B cell (primary cell): Measurements from ENCODE around the gene GPC5. TPM values are rescaled to one million over a fixed set of nuclear protein-coding genes. Genes with fewer than 3 reads are reported as not detected.

Source experiments
- ATAC-seq: fragments of 200-7000 bp; cut with Tn5 transposase; one replicate; pipeline ENCODE4 v1.10.0; 2021; ENCODE audit warnings: low read depth, mild to moderate bottlenecking, moderate number of reproducible peaks, moderate library complexity
- CTCF ChIA-PET: fragments of 350-600 bp; sonication (Branson Sonifier 250); formaldehyde crosslinking; loops from one replicate; lab custom pipeline; 2021; ENCODE audit warnings: antibody characterized with exemption, inconsistent platforms; lab: Charles Lee
- POLR2A ChIA-PET: fragments of 350-600 bp; sonication (Branson Sonifier 250); formaldehyde crosslinking; loops from one replicate; lab custom pipeline; 2021; ENCODE audit warnings: antibody characterized with exemption; lab: Charles Lee
- DNase-seq: peaks from one replicate; pipeline ENCODE4 v3.0.0; 2013
- H2AFZ ChIP-seq: 2 replicates; pipeline ENCODE4 v1.6.1; 2012; ENCODE audit warnings: mild to moderate bottlenecking, low read depth, low read length; ENCODE audit not compliant: insufficient read depth, poor library complexity, severe bottlenecking
- H3K27ac ChIP-seq, 2 donors: 1 replicate in 1 of 2; 2 replicates in 1 of 2; pipeline ENCODE4 v1.5.1; 2012 to 2013; ENCODE audit warnings: low read length in 2 of 2, mild to moderate bottlenecking in 2 of 2, moderate library complexity in 1 of 2
- H3K27me3 ChIP-seq, 4 experiments: fragments of 200-600 bp in 1 of 4; sonication (generic) in 1 of 4; replicated peaks in 1 of 4; 1 replicate in 2 of 4; 2 replicates in 2 of 4; pipeline versions ENCODE4 v1.6.1 to v1.7.0; 2013 to 2016; ENCODE audit warnings: low read length in 3 of 4, mild to moderate bottlenecking in 2 of 4, mixed read lengths in 1 of 4, moderate library complexity in 1 of 4; ENCODE audit not compliant: insufficient read depth in 4 of 4, control insufficient read depth in 3 of 4; ENCODE audit errors: control extremely low read depth in 1 of 4
- H3K36me3 ChIP-seq, 2 experiments: replicated peaks in 1 of 2; 1 replicate in 1 of 2; 2 replicates in 1 of 2; pipeline versions ENCODE4 v1.6.1 to v1.7.1; 2013; ENCODE audit warnings: low read length in 1 of 2; ENCODE audit not compliant: insufficient read depth in 2 of 2, control insufficient read depth in 1 of 2; ENCODE audit errors: control extremely low read depth in 1 of 2, extremely low read depth in 1 of 2
- H3K4me1 ChIP-seq, 2 donors: fragments of 200-600 bp in 1 of 2; sonication (generic) in 1 of 2; 1 replicate in 1 of 2; 2 replicates in 1 of 2; pipeline versions ENCODE4 v1.5.1 to v1.6.1; 2013 to 2017; ENCODE audit warnings: low read length in 2 of 2; ENCODE audit not compliant: control insufficient read depth in 2 of 2, insufficient read depth in 2 of 2
- H3K4me2 ChIP-seq: replicated peaks from 2 replicates; pipeline ENCODE3; 2012; ENCODE audit warnings: mild to moderate bottlenecking, low read depth, low read length; ENCODE audit not compliant: poor library complexity, severe bottlenecking
- H3K4me3 ChIP-seq, 5 experiments: fragments of 200-600 bp in 1 of 5; sonication (generic) in 1 of 5; 1 replicate in 3 of 5; 2 replicates in 2 of 5; pipeline versions ENCODE4 v1.5.1 to v1.7.0; 2011 to 2016; ENCODE audit warnings: low read length in 4 of 5, mild to moderate bottlenecking in 4 of 5, low read depth in 2 of 5, control low read depth in 1 of 5, moderate library complexity in 1 of 5; ENCODE audit not compliant: insufficient read depth in 1 of 5; ENCODE audit errors: control extremely low read depth in 1 of 5, extremely low read depth in 1 of 5
- H3K79me2 ChIP-seq: fragments of 200-600 bp; sonication (generic); one replicate; pipeline ENCODE4 v1.6.0; 2016; ENCODE audit warnings: low read length; ENCODE audit not compliant: control insufficient read depth, insufficient read depth
- H3K9ac ChIP-seq: fragments of 200-600 bp; sonication (generic); 2 replicates; pipeline ENCODE4 v1.6.1; 2017; ENCODE audit warnings: mild to moderate bottlenecking, low read length, moderate library complexity
- H3K9me3 ChIP-seq, 3 donors: one replicate each; pipeline versions ENCODE4 v1.6.1 to v1.7.1; 2013; ENCODE audit warnings: low read length in 2 of 3; ENCODE audit not compliant: control insufficient read depth in 2 of 3, insufficient read depth in 1 of 3; ENCODE audit errors: control extremely low read depth in 1 of 3
- H4K20me1 ChIP-seq: 2 replicates; pipeline ENCODE4 v1.6.0; 2012; ENCODE audit warnings: mild to moderate bottlenecking, low read length; ENCODE audit not compliant: insufficient read depth, control insufficient read depth, poor library complexity, severe bottlenecking
- H3K27ac Mint-ChIP-seq: one replicate; pipeline ENCODE4 v1.8.0; 2021; ENCODE audit warnings: mixed read lengths
- H3K27me3 Mint-ChIP-seq: one replicate; pipeline ENCODE4 v1.8.0; 2021; ENCODE audit warnings: mixed read lengths
- H3K4me1 Mint-ChIP-seq: one replicate; pipeline ENCODE4 v1.8.0; 2021; ENCODE audit warnings: mixed read lengths
- H3K4me3 Mint-ChIP-seq: one replicate; pipeline ENCODE4 v1.8.0; 2021; ENCODE audit warnings: mixed read lengths
- H3K9me3 Mint-ChIP-seq: one replicate; pipeline ENCODE4 v1.8.0; 2022; ENCODE audit warnings: mixed read lengths; ENCODE audit not compliant: insufficient read depth
- CTCF ChIP-seq: fragments of 200-600 bp; IDR thresholded peaks from one replicate; pipeline ENCODE4 v1.8.0; 2022; ENCODE audit warnings: antibody characterized with exemption, mild to moderate bottlenecking
- EZH2 ChIP-seq: IDR thresholded peaks from 2 replicates; pipeline ENCODE4 v1.6.1; 2012; ENCODE audit warnings: borderline replicate concordance, low read depth, mild to moderate bottlenecking, moderate library complexity, low read length; ENCODE audit not compliant: insufficient read depth, poor library complexity, severe bottlenecking
- WGBS: methylation state at CpG from one replicate; pipeline ENCODE4 v1.1.5; 2013; ENCODE audit warnings: missing lambda C conversion rate; ENCODE audit not compliant: insufficient coverage; 5-methylcytosine and 5-hydroxymethylcytosine counted together
- intact Hi-C: fragments of 100-400 bp; cut with micrococcal nuclease; formaldehyde crosslinking; loops from one replicate; pipeline ENCODE4 v1.10.0; 2022
- polyA plus RNA-seq: library from polyadenylated mRNA; depleted of rRNA; stranded (reverse); fragments of >200 nt; gene quantifications from 2 replicates; pipeline ENCODE4 v1.2.3, GENCODE V29; 2012
- total RNA-seq, 2 donors: library from RNA; stranded (reverse); fragments of 120-200 nt in 1 of 2; gene quantifications; 1 replicate in 1 of 2; 2 replicates in 1 of 2; pipeline versions ENCODE4 v1.2.3 to v1.2.4, GENCODE V29; 2013 to 2022

Gene GPC5
- total and polyA plus RNA-seq, 2 donors (not counting 1 experiment from before 2014, with no cell fraction given) = 0.15 to 0.30 TPM

GRCh38 chr13:92461831-92462230, 1063.4 kb downstream of the GPC5 start:
- no peak overlapping the region for H2AFZ ChIP-seq
- H3K36me3 ChIP-seq = no peaks in the 10 kb centered on the region
- POLR2A ChIA-PET = no interaction called here
- H4K20me1 ChIP-seq = no peaks in the 10 kb centered on the region
- H3K79me2 ChIP-seq = no peaks in the 10 kb centered on the region
- no peaks in the 10 kb centered on the region for H3K27me3 ChIP-seq
- no peak for DNase-seq
- H3K4me2 ChIP-seq = no peak overlapping the region
- CTCF ChIA-PET = no interaction called here
- H3K27ac Mint-ChIP-seq = no peak overlapping the region
- H3K4me3 ChIP-seq = no peak overlapping the region
- intact Hi-C loops = no loop called here
- H3K4me1 Mint-ChIP-seq = no peaks in the 10 kb centered on the region
- no peak overlapping the region for H3K9ac ChIP-seq
- H3K9me3 ChIP-seq = peaks cover 0 to 3% (median 0%) of the 10 kb centered on the region in 3 donors
- H3K27me3 Mint-ChIP-seq = no peaks in the 10 kb centered on the region
- H3K9me3 Mint-ChIP-seq = peaks cover 5% of the 10 kb centered on the region
- ATAC-seq = no peak
- TF ChIP-seq CTCF = no peak
- TF ChIP-seq EZH2 = no peak
- no peaks in the 10 kb centered on the region for H3K4me1 ChIP-seq
- H3K4me3 Mint-ChIP-seq = no peak overlapping the region
- H3K27ac ChIP-seq = no peak overlapping the region
- WGBS = 81% methylated on average over 5 of the region's 5 CpGs

- no peaks in the 10 kb centered on the region for H3K4me1 Mint-ChIP-seq
- H3K9me3 ChIP-seq = peaks cover 0 to 3% (median 0%) of the 10 kb centered on the region in 3 donors
- TF ChIP-seq CTCF = no peak
- no peak for TF ChIP-seq EZH2
- DNase-seq (no peak), ATAC-seq (no peak)
- intact Hi-C loops = no loop called here
- no peaks in the 10 kb centered on the region for H3K27me3 Mint-ChIP-seq
- CTCF ChIA-PET = no interaction called here
- H2AFZ ChIP-seq = no peak overlapping the region
- H3K36me3 ChIP-seq = no peaks in the 10 kb centered on the region
- H3K27ac ChIP-seq = no peak overlapping the region
- H3K9me3 Mint-ChIP-seq = peaks cover 3% of the 10 kb centered on the region
- H3K4me3 Mint-ChIP-seq = no peak overlapping the region
- H3K4me3 ChIP-seq = no peak overlapping the region
- no peaks in the 10 kb centered on the region for H3K4me1 ChIP-seq
- WGBS = 72% methylated on average over 4 of the region's 7 CpGs
- no peaks in the 10 kb centered on the region for H3K27me3 ChIP-seq
- no peaks in the 10 kb centered on the region for H3K79me2 ChIP-seq
- no peak overlapping the region for H3K4me2 ChIP-seq
- POLR2A ChIA-PET = no interaction called here
- H4K20me1 ChIP-seq = no peaks in the 10 kb centered on the region
- no peak overlapping the region for H3K27ac Mint-ChIP-seq
- no peak overlapping the region for H3K9ac ChIP-seq
Measured at GRCh38 chr13:92463134-92463533, 1064.7 kb downstream of the GPC5 start.
